Fibroblast of skin of abdomen (primary cell): ENCODE measurements around the gene ZNF512B.

ENCODE experiments used
- DNase-seq: peaks from one replicate; pipeline ENCODE4 v3.0.0-alpha.2; 2013

The ZNF512B gene

DNA sequence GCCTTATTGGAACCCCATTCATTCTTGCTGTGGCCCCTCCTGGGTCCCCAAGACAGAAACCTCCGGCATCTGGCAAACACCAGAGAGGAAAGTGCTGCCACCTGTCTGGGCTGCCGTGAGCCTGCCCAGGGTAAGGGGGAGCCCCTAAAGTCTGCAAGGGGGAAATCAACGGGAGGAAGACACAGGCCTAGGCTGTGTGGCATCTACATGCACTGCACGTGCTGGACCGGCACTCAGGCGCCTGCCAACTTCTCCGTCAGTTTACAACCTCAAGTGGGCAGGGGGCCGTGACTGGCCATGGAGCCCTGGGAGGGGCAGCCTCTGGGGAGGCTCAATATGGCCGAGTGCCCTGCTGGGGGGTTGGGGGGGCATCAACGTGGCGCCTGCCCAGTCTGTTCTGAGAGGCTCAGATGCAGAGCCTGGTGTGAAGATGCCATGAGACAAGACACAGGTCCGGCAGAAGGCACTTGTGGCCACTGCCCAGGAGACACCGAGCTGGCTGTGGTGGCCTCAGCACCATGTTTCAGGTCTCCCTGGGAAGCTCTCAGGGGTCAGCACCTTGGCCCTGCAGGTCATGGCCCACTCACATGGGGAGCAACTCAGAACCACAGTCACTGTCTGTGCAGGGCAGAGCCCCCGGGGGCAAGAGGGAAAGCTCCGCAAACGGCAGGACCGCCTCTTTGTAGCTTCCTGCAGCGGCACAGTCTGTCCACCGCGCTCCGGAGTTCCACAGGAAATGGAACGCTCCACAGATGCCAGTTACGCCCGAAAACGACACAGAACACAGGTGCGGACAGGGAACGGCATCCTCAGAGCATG is 21.9 kb downstream of the ZNF512B start:
- DNase-seq, result no peak

DNA sequence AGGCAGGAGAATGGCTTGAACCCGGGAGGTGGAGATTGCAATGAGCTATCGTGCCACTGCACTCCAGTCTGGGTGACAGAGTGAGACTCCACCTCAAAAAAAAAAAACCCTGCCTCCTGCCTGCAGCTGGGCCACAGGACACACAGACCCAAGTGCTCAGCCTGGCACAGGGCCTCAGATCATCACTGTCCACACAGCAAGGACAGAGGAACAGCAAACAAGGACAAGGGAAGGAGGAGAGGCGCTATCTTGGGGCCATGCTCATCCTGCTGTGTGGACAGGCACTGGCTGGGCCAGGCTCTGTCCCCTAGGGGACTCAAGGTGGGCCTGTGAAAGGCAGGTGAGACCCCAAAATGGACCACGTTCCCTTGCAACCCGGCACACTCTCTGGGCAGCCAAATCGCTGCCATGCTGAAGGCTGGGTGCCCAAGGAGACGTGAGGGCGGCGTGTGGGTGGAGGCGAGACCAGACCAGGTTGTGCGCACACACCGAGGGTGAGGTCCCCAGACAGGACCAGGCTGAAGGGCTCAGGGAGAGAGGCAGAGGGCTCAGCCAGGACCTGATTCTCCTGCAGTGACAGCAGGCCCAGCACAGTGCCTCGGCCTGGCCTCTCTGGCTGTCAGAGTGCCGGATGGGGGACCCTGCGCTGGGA is 22.6 kb downstream of the ZNF512B start:
- DNase-seq, result no peak

DNA sequence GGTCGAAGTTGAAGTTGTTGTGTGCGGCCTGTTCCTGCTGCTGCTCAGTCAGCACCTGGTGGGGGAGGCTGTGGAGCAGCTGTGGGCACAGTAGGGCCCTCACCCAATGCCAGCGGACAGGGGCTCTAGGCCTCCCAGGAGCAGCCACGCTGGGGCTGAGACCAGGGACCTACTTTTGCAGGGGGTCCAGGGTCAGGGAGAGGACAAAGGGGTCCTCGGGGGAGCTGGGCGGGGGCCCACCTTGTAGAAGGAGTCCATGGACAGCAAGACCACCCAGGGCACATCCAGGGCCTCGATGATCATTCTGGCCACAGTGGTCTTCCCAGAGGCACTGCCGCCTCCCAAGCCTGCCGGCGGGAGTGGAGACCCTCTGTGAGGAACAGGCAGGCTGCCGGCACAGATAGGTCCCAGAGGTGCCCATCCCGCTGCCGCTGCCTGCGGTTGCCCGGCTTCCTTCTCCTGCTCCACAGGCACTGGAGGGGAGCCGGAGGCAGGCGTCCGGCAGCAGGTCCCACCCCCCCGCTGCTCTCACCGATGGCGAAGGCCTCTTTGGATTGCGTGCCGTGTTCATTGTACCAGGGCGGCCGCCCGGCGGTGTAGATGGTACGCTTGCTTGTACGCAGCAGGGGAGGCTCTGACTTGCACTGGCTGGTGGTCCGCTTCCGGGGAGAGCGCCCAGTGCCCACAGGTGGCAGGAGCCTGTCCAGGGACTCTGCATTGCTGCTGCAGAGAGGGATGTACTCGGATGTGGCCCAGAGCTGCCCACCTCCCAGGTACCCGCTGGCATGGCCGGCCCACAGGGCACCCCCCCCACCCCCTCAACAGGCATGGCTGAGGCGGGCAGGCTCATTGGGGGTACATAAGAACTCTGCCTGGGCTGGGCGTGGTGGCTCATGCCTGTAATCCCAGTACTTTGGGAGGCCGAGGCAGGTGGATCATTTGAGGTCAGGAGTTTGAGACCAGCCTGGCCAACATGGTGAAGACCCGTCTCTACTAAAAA is 23.5 kb downstream of the ZNF512B start:
- DNase-seq, result no peak

DNA sequence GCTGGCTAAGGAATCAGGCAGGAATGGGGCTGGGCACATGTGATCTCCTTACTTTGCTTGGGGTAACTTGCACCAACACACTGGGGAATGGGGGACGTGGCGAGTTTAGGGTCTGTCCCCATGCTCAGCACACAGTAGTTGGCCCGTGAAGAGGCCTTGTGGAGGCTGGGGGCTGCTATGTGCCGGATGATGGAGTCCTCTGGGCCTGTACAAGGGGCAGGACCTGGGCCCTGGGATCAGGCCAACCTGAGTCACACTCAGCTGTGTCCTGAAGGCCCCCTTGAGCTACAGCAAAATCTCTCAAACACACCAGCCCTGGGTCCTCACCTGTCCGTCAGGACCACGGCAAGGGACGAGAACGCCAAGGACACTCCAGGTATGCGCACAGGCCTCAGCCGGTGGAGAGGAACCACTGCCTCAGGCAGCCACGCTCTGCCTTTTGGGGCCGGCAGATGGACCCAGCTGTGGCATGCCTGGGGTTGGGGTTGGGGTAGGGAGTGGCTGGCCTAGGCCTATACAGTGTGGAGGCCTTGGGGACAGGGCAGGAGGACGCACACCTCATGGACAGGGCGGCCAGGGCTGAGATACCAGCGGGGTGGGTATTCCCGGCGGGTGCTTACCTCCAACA is 24.6 kb downstream of the ZNF512B start:
- no peak for DNase-seq

DNA sequence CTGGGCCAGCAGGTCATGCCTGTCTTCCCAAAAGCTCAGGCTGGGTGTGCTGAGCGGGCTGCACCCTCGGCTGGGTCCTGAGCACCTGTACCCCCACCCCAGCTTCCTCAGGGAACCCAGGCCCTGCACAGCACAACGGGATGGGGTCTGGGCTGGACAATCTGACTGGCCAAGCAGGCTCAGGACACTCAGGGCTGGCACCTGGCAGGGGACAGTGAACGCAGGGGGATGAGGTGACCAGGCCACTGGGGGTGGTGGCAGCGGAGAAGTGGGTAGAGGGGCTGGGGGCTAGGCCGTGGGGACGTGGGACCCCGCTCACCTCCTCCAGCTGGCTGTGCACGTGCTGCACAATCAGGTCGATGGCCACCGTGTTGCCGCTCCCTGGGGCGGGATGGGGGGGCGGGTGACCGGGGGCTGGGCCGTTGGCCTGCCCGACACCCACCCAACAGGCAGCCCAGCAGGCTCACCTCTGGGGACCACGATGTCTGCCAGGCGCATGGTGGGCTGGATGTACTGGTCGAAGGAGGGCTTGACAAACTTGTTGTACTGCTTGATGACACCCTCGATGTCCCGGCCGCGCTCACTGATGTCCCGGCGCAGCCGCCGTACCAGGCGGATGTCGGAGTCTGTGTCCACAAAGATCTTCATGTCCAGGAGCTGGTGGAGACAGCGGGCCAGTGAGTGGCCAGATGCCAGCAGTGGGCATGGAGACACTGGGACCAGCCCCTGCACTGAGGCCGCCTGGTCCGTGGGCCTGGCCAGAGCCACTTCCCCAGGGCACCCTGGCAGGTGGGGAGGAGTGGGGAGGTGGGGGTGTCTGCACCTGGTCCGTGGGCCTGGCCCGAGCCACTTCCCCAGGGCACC is 25.4 kb downstream of the ZNF512B start:
- DNase-seq, result no peak

DNA sequence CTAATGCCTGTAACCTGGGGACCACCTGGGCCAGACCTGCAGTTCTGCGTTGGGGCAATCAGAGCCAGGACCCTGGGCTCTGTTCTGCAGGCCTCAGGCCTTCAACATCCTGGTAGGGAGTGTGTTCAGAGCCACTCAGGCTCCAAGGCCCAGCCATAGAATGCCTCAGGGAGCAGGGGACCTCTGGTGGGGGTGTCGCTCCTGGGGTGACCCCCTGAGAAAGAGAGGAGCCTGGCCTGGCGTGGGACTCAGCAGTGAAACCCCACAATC is 26.0 kb downstream of the ZNF512B start:
- no peak for DNase-seq

DNA sequence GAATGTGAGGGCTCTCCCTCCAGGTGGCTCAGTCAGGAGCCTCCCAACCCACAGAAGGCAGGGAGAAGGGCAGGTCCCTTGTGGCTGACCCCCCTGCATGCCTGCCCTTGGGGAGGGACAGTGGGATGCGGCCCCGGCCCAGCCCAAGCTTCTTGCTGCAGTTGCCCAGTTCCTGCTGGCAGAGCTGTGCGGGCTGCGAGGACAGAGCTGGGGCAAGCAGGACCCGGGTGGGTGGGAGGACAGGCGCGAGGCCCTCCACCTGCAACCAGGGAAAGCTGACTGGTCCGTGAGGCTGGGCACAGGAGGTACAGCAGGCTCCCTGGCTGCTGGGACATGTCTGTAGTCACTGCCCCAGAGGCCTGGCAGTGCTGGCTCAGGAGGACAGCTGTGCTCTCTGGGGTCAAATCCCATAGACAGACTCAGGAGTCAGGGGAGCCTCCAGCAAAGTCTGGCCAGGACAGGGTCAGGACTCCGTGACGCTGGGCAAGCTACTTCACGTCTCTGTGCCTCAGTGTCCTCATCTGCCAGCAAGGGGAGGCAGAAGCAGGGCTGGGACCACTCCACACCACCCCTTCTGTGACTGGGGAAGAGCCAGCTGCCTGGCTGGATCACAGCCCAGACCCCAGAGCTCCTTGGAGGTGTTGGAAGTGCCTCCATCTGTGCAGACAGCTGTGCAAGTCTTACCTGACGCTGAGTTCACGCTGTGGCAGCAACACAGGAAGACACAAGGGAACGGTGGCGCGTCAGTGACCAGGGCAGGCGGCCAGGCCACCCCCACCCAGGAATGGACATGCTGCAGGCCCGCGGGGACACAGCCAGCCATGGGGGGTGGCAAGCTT is 26.5 kb downstream of the ZNF512B start:
- DNase-seq, result no peak

DNA sequence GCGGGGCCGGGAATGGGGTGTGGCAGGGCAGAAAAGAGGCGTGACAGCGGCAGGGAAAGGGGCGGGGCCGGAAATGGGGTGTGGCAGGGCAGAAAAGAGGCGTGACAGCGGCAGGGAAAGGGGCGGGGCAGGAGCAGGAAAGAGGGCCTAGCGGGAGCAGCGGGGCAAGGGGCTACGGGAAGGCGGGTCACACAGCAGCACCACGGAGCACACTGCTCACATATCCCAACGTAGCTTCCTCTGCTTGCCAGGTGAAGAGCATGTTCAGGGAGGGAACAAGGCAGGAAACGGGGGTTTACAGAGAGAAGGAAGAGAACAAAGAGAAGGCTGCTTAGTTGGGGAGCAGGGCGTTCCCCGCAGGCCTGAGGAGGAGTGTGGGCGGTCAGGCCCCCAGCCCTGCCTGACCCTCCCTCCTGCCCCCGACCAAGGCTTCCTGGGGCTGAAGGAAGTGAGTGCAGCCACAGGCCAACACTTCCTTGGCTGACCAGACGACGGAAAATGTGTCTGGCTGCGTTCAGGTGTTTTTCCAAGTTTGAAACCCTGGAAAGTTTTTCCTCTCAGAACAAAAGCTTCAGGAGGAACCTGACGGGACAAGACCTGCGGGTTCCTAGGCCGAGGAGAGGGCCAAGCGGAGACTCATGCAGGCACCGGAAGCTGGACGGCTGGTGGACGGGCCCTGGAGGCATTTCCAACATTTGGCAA is 27.3 kb downstream of the ZNF512B start:
- DNase-seq, result no peak

DNA sequence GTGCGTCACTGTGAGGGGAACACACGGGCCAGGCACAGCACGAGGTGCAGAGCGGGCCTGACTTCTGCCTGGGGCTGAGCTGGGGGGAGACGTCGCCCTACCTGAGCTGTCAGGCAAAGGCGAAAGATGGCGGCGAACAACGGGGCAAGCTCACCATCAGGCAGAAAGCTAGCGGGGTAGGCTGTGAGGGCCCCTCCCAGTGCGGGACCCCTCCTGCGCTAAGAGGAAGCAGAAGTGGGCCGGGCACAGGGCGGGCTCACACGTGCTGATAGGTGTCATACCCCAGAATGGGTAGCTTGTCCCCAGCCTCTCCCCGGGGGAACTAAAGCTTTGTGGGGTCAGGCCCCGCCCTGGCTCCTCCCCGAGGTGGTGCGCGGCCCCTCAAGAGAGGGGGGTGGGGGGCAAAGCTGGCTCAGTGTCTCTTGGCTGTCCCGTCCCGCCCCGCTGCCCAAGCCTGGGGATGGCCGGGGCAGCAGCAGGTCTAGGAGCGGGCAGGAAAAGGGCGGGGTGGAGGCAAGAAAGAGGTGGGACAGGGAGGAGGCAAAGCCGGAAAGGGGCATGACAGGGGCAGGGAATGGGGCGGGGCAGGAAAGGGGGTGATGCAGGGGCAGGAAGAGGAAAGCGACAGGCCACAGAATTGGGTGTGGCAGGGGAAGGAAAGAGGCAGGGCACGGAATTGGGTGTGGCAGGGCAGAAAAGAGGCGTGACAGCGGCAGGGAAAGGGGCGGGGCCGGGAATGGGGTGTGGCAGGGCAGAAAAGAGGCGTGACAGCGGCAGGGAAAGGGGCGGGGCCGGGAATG is 28.2 kb downstream of the ZNF512B start:
- no peak for DNase-seq

DNA sequence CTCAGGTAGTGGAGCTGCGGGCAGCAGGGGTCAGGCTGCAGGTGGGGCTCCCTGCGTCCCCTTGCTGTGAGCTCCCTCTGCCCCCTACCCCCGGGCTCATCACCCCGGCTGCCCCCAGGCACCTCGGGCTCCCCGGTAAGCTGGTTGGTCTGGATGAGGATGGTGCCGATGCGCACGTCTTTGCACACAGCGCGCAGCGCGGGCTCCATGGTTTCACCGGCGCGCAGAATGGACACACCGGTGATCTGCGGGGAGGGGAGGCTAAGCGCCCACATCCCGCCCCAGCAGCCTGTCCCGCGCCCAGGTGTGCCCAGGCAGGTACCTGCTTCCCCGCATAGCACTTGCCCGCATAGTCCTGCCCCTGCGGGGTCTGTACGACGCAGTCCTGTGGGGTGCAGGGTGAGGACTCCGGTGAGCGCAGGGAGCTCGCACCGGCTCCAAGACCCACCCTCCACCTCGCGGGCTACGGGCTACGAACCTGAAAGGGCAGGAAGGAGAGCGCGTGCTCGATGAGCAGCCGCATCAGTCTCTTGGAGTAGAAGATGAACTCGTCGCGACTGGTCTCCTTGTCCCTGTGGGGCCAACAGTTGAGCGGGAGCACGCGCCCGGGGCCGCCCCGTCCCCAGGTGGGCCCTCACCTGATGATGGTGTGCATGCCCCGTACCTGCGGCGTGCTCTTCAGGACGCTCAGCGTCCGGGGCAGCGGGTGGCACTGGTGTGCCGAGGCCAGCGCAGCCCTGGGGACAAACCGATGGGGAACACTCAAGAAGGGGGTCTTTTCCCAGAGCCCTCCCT is 29.1 kb downstream of the ZNF512B start:
- no peak for DNase-seq

DNA sequence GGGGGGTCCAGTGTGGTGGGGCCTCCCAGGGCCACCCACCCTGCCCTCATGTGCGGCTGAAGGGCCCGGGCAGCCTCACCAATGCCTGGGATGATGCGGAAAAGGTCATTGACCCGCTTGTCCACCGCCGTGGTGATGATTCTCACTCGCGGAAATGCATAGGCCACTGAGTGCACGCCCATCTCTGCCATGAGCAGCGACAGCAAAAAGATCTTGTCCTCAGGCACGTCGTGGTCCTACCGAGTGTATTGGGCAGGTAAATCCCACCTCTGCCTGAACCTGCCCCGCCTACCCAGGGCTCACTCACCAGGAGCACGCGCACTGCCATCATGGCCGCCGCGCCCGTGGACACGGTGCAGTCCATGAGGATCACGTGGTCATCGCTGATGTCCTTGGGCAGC is 29.7 kb downstream of the ZNF512B start:
- no peak for DNase-seq

DNA sequence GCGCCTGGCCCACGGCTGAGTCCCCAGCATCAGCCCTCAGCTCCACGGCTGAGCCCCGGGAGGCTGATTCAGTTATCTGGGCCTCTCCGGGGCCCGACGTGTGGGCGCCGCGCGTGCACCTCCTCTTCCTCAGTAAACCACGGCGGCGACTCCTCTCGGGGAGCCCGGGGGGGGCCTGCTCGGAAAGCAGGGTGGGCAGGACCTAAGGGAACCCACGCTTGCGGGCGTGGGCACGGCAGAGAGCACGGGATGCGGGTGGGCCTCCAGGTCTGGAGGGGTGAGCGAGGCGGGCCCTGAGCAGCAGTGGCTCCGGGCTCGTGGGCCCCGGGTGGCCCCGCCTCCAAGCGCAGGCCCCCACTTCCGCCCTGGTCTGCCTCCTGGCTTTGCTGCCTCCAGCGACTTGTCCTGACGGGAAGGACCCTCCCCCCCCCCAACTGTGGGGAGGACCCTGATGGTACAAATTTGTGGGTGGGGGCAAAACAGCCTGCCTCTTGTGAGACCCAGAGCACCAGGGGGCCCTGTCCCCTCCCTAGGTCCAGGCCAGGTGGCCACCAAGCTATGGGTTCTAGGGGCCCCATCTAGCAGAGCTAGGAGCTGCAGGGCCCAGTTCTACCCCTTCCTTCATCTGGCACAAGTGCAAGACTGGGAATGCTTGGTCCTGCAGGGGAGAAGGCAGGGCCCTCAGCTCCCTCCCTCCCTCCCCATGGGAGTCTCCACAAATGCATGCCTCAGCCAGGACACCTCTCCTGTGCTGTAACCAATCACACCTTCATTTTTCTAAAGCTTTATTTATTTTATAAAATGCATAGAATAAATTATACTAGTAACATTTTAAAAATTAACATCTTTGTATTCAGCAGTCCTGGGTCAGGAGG is 30.4 kb downstream of the ZNF512B start:
- no peak for DNase-seq

DNA sequence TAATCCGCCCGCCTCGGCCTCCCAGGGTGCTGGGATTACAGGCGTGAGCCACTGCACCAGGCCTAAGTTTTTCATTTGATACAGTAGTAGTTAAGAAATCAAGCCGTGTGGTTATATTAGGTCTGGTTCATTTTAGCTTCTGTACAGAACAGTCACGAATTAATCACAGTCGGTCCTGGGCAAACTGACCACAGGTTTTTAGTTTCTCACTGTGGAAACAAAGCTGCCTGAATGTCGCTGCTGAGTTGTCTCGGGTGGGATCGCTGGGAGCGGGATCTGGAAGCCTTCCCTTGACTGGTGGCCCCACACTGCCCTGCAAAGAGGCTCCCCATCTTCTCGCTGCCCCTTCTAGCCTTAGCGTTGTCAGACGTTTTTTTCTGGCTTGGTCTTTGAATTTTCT is 32.1 kb downstream of the ZNF512B start:
- no peak for DNase-seq

DNA sequence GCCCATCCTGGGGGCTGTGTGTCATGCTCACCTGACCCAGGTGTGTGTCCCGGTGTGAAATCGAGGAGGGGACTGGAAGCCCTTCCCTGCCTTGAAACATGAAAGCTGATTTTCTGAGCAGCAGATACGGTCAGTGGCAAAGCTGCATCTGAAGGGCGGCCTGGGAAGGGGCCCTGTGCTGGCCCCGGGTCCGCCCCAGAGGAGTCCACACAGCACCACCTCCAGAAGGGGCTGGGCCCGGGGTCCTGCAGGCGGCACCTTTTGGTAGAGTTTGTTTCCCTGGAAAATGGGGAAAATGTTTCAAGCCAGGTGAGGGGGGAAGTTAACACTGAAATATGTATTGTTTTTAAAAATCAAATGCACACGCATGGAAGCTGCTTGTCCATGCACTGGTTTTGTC is 34.3 kb downstream of the ZNF512B start:
- no peak for DNase-seq

DNA sequence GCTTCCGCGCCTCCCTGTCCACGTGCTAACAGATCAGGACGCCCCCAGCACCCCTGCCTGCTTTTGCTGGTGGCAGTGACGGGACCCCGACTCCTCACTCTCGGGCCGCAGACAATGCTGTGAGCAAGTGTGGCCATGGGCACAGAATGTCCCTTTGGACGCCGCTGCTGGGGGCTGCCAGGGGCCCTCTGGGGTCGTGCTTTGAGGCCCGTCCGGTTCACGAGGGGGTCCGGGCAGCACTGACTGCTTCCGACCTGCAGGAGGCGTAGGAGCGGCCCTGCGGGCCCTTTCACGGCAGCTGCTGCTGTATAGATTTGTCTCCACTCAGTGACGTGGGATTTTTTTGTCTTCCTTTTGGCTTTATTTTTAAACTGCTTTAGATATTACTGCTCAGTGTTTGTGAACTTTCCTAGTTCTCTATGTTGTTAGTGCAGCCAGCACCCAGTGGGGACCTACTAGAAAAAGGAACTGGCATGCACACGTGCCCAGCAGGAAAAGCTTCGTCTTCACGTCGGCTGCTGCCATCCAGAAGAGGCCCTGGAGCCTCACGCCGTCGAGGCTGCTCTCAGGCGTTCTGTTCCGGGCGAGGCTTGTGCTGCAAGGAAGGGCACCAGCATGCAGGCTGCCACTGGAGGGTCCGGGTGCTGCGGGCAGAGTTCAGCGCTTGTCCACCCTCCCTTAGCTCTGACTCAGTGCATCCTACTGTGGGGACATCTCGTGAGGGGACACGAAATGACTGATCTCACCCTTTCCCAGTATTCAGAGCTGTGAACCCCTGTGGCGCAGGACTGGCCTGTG is 35.3 kb downstream of the ZNF512B start:
- no peak for DNase-seq

DNA sequence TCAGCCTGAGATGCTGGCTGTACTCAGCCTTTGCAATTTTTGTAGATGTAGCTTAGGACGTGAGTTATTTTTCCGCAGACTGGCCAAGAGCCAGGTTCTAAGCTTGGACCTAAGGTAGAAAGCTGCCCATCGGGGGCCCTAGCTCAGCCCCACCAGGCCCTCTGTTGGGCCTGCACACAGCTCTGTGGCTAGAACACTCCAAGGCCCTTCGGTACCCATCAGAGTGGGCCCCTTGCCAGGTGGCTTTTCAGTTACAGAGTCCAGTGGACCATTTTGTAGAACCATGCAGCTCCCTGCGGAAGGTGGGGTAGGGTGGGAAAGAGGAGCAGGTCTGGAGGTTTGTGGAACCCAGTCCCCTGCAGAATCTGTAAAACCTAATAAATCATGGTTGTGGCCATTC is 36.1 kb downstream of the ZNF512B start:
- no peak for DNase-seq
